CD4-positive, alpha-beta T cell (primary cell): Measurements from ENCODE around the gene DHDH. TPM values are rescaled to one million over a fixed set of nuclear protein-coding genes. Genes with fewer than 3 reads are reported as not detected.
A peak's percentile ranks its signal among the peaks of the same experiment; 100 is the strongest.

Experiments used
- ATAC-seq: fragments of 200-7000 bp; cut with Tn5 transposase; one replicate; pipeline ENCODE4 v1.10.0; 2022; ENCODE audit warnings: mild to moderate bottlenecking; ENCODE audit not compliant: poor library complexity
- CTCF ChIA-PET: fragments of 350-600 bp; sonication (Branson Sonifier 250); formaldehyde crosslinking; loops from one replicate; lab custom pipeline; 2021; ENCODE audit warnings: antibody characterized with exemption, inconsistent platforms; lab: Charles Lee
- POLR2A ChIA-PET: fragments of 350-600 bp; sonication (Branson Sonifier 250); formaldehyde crosslinking; loops from one replicate; lab custom pipeline; 2021; ENCODE audit warnings: antibody characterized with exemption, inconsistent platforms; lab: Charles Lee
- DNase-seq, 14 experiments: peaks; one replicate each; pipeline ENCODE4 v3.0.0-alpha.2; 2013 to 2020; ENCODE audit warnings: mixed read lengths in 2 of 14
- H3K27ac ChIP-seq, 2 donors: one replicate each; pipeline versions ENCODE4 v1.5.1 to v1.7.0; 2013; ENCODE audit warnings: low read length in 2 of 2, low read depth in 1 of 2, mild to moderate bottlenecking in 1 of 2
- H3K27me3 ChIP-seq, 2 experiments: 1 replicate in 1 of 2; 2 replicates in 1 of 2; pipeline versions ENCODE4 v1.6.1 to v1.7.0; 2013; ENCODE audit warnings: low read length in 2 of 2, control low read depth in 1 of 2, mild to moderate bottlenecking in 1 of 2, moderate library complexity in 1 of 2; ENCODE audit not compliant: insufficient read depth in 2 of 2, control insufficient read depth in 1 of 2
- H3K36me3 ChIP-seq: one replicate; pipeline ENCODE4 v1.6.1; 2013; ENCODE audit warnings: low read length, control low read depth; ENCODE audit not compliant: insufficient read depth
- H3K4me1 ChIP-seq: one replicate; pipeline ENCODE4 v1.6.1; 2013; ENCODE audit warnings: low read length, control low read depth; ENCODE audit not compliant: insufficient read depth
- H3K4me3 ChIP-seq: one replicate; pipeline ENCODE4 v1.5.1; 2013; ENCODE audit warnings: mild to moderate bottlenecking, low read length, moderate library complexity
- H3K9me3 ChIP-seq, 2 experiments: 1 replicate in 1 of 2; 2 replicates in 1 of 2; pipeline versions ENCODE4 v1.6.1 to v1.7.0; 2013; ENCODE audit warnings: low read length in 2 of 2, mild to moderate bottlenecking in 2 of 2, control low read depth in 1 of 2, moderate library complexity in 1 of 2; ENCODE audit not compliant: control insufficient read depth in 1 of 2, insufficient read depth in 1 of 2
- H3K27ac Mint-ChIP-seq: one replicate; pipeline ENCODE4 v1.8.0; 2020; ENCODE audit warnings: mixed read lengths
- H3K27me3 Mint-ChIP-seq: one replicate; pipeline ENCODE4 v1.8.0; 2021; ENCODE audit warnings: mixed read lengths
- H3K36me3 Mint-ChIP-seq: one replicate; pipeline ENCODE4 v1.8.0; 2021; ENCODE audit warnings: low read depth, mixed read lengths
- H3K4me1 Mint-ChIP-seq: one replicate; pipeline ENCODE4 v1.8.0; 2021; ENCODE audit warnings: low read depth, mixed read lengths
- H3K4me3 Mint-ChIP-seq: one replicate; pipeline ENCODE4 v1.8.0; 2020; ENCODE audit warnings: mild to moderate bottlenecking, mixed read lengths
- H3K9me3 Mint-ChIP-seq: one replicate; pipeline ENCODE4 v1.8.0; 2020; ENCODE audit warnings: mixed read lengths
- CTCF ChIP-seq: fragments of 200-600 bp; IDR thresholded peaks from one replicate; pipeline ENCODE4 v1.8.0; 2022; ENCODE audit warnings: antibody characterized with exemption, mild to moderate bottlenecking
- intact Hi-C, 2 experiments: fragments of 100-400 bp; cut with DNase I in 1 of 2; cut with micrococcal nuclease in 1 of 2; formaldehyde crosslinking; loops; one replicate each; pipeline versions ENCODE4 v1.15.1 to v1.9.0; 2023 to 2025; cut with DNase I, micrococcal nuclease
- total RNA-seq, 174 experiments: library from RNA in 2 of 174; stranded (reverse) in 2 of 174; gene quantifications; one replicate each; pipeline ENCODE4 v1.2.3 and lab custom pipeline; 2021 to 2026

DHDH gene
- total RNA-seq, 2 experiments from 2014 or later: 1.1 to 1.8 TPM

DNA sequence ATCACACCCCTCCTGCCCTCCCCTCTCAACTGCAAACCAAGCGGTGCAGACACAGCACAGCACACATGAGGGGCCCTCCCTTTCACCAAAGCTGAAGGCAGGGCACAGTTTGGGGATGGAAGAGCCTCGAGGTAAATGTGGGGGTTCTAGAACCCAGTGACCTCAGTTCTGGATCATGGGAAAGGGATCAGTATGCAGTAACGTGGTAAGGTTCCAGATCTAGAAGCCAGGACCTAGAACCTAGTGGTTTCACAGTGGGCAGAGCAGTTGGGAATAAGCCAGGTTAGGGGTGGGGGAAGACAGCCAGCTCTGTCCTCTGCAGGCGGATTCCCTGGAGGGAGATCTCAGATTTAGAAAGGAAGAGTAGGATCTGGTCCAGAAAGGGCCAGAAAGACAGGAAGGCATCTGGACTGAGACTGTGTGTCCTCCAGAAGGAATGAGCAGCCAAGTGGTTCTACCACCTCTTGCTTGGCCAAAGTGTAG is 34.7 kb downstream of the DHDH start:
- intact Hi-C loops: loop anchor here in 1 of 2 experiments (5.0 kb wide), 2 partner anchors 111 to 321 kb away; partner anchors contain the start of gene CA11
- H3K27me3 Mint-ChIP-seq: no peaks in the 10 kb centered on the region
- DNase-seq: no peak
- ChIA-PET POLR2A (interaction anchor here (0.8 to 3.8 kb wide), 9 partner anchors 8 to 180 kb away, joined by 3 to 41 read pairs (median 4); partner anchors contain the start of genes DHDH, GYS1 and RUVBL2), CTCF (interaction anchor here (1.4 kb wide), 1 partner anchor 25 kb away, joined by 5 read pairs; the partner anchor contains the start of genes GYS1 and RUVBL2)
- peaks cover 56% of the 10 kb centered on the region for H3K36me3 Mint-ChIP-seq
- no peak overlapping the region for H3K27ac Mint-ChIP-seq
- Histone ChIP-seq H3K4me3 (no peak overlapping the region), H3K27me3 (peaks cover 0 to 2% of the 10 kb centered on the region in 2 experiments), H3K27ac (no peak overlapping the region), H3K36me3 (peaks cover 46% of the 10 kb centered on the region), H3K9me3 (peaks cover 0 to 3% of the 10 kb centered on the region in 2 experiments), H3K4me1 (peaks cover 42% of the 10 kb centered on the region)
- peak overlapping the region; percentile 25 for H3K4me3 Mint-ChIP-seq
- TF ChIP-seq CTCF: no peak
- ATAC-seq: no peak
- no peaks in the 10 kb centered on the region for H3K9me3 Mint-ChIP-seq
- H3K4me1 Mint-ChIP-seq: peaks cover 39% of the 10 kb centered on the region

GRCh38 chr19:48968813-48969218 is 35.3 kb downstream of the DHDH start:
- H3K27me3 Mint-ChIP-seq: no peaks in the 10 kb centered on the region
- H3K9me3 Mint-ChIP-seq: no peaks in the 10 kb centered on the region
- Histone ChIP-seq H3K27me3 (peaks cover 0 to 2% of the 10 kb centered on the region in 2 experiments), H3K4me1 (peaks cover 36% of the 10 kb centered on the region), H3K27ac (no peak overlapping the region), H3K36me3 (peaks cover 48% of the 10 kb centered on the region), H3K9me3 (peaks cover 0 to 3% of the 10 kb centered on the region in 2 experiments), H3K4me3 (no peak overlapping the region)
- ChIA-PET CTCF (interaction anchor here (2.6 kb wide), 1 partner anchor 125 kb away, joined by 31 read pairs; no protein-coding TSS in a partner anchor), POLR2A (no interaction called here)
- no peak for TF ChIP-seq CTCF
- H3K4me1 Mint-ChIP-seq: peaks cover 34% of the 10 kb centered on the region
- no peak overlapping the region for H3K27ac Mint-ChIP-seq
- peaks cover 58% of the 10 kb centered on the region for H3K36me3 Mint-ChIP-seq
- intact Hi-C loops: loop anchor here in 1 of 2 experiments (5.0 kb wide), 2 partner anchors 112 to 322 kb away; partner anchors contain the start of gene CA11
- no peak for DNase-seq
- no peak overlapping the region for H3K4me3 Mint-ChIP-seq
- ATAC-seq: no peak

DNA sequence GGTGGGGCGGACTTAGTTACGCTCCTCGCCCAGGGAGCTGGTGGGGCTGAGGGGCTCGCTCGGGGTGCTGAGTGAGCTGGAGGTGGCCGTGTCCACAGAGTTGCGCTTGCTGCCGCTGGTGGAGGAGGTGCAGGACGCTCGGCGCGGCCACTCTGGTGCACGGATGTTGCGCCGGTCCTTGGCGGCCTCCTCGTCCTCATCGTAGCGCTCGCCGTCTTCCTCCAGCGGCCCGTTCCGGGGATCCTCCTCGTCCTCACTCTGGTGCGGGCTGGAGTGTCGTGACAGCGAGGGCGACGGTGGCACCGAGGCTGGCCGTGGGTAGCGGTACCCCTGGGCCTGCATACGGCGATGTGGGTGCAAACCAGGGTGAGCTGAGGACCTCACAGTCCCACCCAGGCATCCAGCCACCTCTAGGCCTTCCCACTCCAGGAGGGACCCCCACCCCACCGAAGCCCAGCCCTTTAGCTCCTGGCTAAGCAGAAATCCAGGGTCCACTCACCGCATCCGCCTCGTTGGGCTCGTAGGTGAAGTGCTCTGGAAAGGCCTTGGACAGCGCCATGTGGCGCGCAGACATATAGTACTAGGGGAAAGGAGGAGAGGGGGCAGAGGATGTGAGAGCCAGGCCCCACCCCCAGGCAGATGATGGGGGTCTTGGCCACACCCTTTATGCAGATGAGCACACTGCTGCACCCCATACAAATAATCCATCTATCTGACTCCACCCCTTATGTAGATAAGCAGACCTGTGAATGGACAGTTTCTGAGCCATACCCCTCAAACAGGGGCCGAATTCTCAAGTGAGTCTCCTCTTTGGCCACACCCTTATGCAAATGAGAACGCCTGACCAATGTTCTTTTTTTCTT is 36.0 kb downstream of the DHDH start:
- ChIA-PET CTCF (interaction anchor here (1.1 to 2.6 kb wide), 4 partner anchors 69 to 181 kb away, joined by 9 to 31 read pairs (median 12); partner anchors contain the start of genes HSD17B14 and NUCB1), POLR2A (interaction anchor here (1.4 kb wide), 1 partner anchor 11 kb away, joined by 3 read pairs; no protein-coding TSS in a partner anchor)
- Mint-ChIP-seq H3K36me3 (peaks cover 65% of the 10 kb centered on the region), H3K9me3 (no peaks in the 10 kb centered on the region), H3K4me1 (peaks cover 27% of the 10 kb centered on the region), H3K27me3 (no peaks in the 10 kb centered on the region), H3K4me3 (no peak overlapping the region), H3K27ac (no peak overlapping the region)
- no peak for TF ChIP-seq CTCF
- H3K36me3 ChIP-seq: peaks cover 55% of the 10 kb centered on the region
- H3K4me1 ChIP-seq: peaks cover 29% of the 10 kb centered on the region
- H3K9me3 ChIP-seq: peaks cover 0 to 3% of the 10 kb centered on the region in 2 experiments
- intact Hi-C loops: loop anchor here (2.0 to 5.0 kb wide), 6 partner anchors 37 to 322 kb away; partner anchors contain the start of genes CA11 (in 1 of the 2), DHDH (in 1 of the 2) and PPP1R15A (in 1 of the 2)
- no peak overlapping the region for H3K4me3 ChIP-seq
- H3K27me3 ChIP-seq: peaks cover 0 to 2% of the 10 kb centered on the region in 2 experiments
- peak in 1 of 14 experiments; percentile 37 for DNase-seq
- no peak overlapping the region for H3K27ac ChIP-seq
- ATAC-seq: no peak
